Activated naive CD4-positive, alpha-beta T cell (primary cell): ENCODE data around the gene DDI2.
"Not testable (repeated sequence)": the region's sequence is repeated elsewhere in the genome, so short reads cannot be mapped to it uniquely, and the experiment has no call there.

Experiments
- DNase-seq, 4 experiments: peaks; one replicate each; lab custom pipeline; 2025; lab: John Stamatoyannopoulos, UW

Gene DDI2

DNA sequence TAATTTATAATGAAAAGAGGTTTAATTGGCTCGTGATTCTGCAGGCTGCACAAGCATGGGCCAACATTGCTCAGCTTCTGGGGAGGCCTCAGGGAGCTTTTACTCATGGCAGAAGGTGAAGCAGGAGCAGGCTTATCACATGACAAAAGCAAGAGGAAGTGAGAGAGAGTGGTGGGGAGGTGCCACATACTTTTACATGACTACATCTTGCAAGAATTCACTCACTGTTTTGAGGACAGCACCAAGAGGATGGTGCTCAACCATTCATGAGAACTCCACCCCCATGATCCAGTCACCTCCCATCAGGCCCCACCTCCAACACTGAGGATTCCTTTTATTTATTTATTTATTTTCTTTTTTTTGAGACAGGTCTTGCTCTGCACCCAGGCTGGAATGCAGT lies 61.3 kb downstream of the DDI2 start:
- DNase-seq, result no peak

- no peak for DNase-seq
These were observed 62.9 kb downstream of the DDI2 start for GRCh38 chr1:15680131-15680530.

DNA sequence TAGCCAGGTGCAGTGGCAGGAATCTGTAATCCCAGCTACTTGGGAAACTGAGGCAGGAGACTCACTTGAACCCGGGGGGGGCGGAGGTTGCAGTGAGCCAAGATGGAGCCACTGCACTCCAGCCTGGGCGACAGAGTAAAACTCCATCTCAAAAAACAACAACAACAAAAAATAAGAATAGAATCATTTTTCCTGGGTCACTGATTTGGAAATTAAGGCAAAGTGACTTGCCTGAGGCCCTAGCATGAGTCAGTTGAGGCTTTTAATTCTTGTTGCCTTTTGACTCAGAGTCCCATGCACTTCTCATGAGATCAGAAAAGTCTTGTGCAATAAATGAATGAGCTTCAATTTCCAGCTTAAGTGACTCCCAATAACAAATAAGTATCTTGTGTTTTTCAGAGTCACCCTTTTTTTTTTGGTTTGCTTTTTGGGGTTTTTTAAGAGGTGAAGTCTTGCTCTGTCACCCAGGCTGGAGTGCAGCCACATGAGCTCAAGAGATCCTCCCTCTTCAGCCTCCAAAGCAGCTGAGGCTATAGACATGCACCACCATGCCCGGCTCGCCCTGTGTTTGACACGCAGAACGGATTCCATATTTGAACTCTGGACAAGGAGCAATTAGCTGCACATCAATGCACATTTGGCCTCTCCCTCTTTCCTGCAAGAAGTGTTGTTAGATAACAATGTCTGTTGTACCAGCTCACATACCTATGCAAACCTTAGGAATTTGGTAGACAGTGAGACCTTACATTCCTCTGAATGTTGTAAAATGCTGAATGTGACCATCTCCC lies 63.5 kb downstream of the DDI2 start:
- no peak for DNase-seq

GRCh38 chr1:15681349-15682292 lies 64.4 kb downstream of the DDI2 start:
- no peak for DNase-seq

DNA sequence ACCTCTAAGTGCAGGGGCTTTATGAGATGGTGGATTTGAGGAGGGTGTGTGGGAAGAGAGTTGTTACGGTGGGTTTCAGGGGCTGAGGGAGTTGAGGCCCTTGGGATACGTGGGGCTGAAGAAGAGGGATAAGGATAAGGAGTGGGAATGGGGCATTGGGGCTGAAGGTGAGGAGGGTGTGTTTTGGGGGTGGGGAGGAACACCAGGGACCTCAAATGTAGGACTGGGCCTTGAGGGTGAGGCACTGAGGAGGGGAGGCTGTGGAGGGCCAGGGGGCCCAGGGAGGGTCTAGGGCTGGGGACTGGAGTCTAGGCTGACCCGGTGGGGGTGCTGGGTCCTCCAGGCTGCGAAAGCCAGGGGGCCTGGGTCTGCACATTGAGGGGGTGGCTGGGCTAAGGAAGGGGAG lies 65.7 kb downstream of the DDI2 start:
- DNase-seq, result no peak

DNA sequence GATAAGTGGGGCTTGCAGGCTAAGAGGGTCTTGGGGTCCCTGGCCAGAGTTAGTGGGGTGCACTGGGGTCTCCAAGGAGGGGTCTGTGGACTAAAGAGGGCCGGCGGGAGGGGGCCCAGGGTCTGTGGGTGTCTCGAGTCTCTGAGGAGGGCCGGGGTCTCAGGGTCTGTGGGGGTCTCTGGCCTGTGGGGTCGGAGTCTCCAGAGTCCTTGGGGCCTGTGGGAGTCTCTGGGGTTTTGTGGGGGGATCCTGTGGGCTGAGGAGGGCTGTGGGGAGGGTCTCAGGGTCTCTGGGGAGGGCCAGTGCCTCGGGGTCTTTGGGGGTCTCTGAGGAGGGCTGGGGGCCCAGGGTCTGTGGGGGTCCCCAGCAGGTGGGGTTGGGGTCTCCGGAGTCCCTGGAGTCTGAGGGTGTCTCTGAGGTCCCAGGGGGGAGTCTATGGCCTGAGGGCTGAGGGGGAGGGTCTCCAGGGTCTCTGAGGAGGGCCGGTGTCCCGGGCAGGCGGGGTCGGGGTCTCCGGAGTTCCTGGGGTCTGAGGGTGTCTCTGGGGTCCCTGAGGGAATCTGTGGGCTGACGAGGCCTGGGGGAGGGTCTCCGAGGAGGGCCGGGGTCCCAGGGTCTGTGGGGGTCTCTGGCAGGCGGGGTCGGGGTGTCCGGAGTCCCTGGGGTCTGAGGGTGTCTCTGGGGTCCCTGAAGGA lies 66.2 kb downstream of the DDI2 start:
- no peak for DNase-seq

- peak in 2 of 4 experiments; percentile 11 to 51 for DNase-seq
These were observed 66.8 kb downstream of the DDI2 start, which contains the start of gene PLEKHM2 for GRCh38 chr1:15684042-15684461. Gene PLEKHM2, plus strand, starts transcription at chr1:15684320. Its CDS starts 239 bp downstream, at chr1:15684559.

- no peak for DNase-seq
These were observed 67.4 kb downstream of the DDI2 start for GRCh38 chr1:15684468-15685291.

- DNase-seq, result no peak
These were observed 68.6 kb downstream of the DDI2 start for GRCh38 chr1:15685820-15686219.

GRCh38 chr1:15687446-15687845 lies 70.2 kb downstream of the DDI2 start:
- DNase-seq, result no peak

- DNase-seq, result no peak
These were observed 73.1 kb downstream of the DDI2 start for GRCh38 chr1:15690317-15690716.

DNA sequence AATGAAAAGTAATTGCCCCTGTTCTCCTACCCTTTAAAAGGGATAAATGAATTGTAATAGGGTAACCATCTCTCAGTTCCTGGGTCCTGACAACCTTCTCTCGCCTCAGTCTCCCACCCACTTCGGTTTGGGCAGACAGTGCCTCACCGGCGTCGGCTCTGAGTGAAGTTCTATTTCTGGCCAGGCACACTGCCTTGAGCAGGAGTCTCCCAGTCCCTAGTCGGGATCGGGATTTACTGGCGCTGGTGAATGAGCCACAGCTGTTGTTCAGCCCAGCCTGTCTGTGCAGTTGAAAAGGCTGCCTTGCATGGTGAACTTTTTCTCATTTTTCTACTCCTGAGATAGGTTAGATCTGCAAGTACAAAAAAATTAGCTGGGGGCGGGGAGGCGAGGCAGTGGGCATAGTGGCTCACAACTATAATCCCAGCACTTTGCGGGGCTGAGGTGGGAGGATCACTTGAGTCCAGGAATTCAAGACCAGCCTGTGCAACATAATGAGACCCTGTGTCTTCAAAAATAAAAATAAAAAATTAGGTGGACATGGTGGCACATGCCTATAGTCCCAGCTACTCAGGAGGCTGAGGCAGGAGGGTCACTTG lies 74.3 kb downstream of the DDI2 start:
- DNase-seq, result no peak

GRCh38 chr1:15692121-15692682 lies 74.9 kb downstream of the DDI2 start:
- DNase-seq, result no peak

GRCh38 chr1:15693371-15693770 lies 76.1 kb downstream of the DDI2 start:
- DNase-seq, result no peak

DNA sequence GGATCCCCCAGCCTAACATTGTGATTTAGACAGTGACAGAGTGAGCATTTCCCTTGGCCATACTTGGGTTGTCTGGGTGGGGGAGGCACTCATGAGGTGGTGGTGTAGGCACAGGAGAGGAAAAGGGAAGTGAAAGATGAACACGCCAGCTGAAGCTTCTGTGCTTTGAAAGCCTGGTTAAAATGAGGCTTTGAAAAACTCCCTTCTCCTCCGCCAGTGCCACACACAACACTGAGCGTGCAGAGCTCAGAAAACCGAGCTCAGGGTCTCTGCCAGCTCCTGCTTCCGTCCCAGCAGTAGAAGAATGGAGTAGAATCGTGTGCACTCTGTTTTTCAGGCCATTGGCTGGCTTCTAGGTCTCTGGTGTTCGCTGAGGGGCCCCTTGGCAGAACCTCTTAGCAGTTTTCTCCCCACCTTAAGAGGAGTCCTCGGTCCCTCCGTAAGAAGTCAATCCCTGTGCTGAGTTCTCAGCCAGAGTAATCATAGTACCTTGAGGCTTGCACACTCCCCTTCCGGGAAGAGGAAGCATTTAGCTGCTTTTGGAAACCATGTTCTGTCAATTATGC lies 79.8 kb downstream of the DDI2 start:
- DNase-seq, result peak in 1 of 4 experiments; percentile 7

GRCh38 chr1:15698201-15698600 lies 80.9 kb downstream of the DDI2 start:
- DNase-seq, result no peak

DNA sequence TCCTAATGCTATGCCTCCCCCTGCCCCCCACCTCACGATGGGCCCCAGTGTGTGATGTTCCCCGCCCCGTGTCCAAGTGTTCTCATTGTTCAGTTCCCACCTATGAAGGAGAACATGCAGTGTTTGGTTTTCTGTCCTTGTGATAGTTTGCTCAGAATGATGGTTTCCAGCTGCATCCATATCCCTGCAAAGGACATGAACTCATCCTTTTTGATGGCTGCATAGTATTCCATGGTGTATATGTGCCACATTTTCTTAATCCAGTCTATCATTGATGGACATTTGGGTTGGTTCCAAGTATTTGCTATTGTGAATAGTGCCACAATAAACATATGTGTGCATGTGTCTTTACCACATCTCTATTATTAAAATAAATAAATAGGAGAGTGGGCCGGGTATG lies 82.1 kb downstream of the DDI2 start:
- DNase-seq, result not testable (repeated sequence)

DNA sequence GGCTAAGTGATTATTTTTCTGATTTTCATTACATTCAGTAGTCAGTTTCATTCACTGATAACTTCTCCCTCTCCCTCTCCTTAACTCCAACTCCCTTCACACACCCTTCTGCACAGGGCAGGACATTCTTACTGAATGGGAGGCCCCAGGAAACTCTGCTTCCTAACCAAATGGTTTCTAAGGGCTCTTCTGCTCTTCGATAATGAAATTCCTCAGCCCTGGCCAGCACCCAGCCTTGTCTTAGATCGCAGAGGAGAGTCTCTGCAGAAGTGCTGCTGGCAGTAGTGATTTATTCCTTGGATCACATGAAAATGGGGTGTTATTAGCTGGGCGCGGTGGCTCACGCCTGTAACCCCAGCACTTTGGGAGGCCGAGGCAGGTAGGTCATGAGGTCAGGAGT lies 83.2 kb downstream of the DDI2 start:
- no peak for DNase-seq

GRCh38 chr1:15701784-15702183 lies 84.5 kb downstream of the DDI2 start:
- no peak for DNase-seq
